Measurements from ENCODE around the gene SERPINH1. TPM values are rescaled to one million over a fixed set of nuclear protein-coding genes. Genes with fewer than 3 reads are reported as not detected.

SERPINH1 gene
- polyA plus RNA-seq, 2 of the 4 experiments (the other 2 are of a cell fraction) = 70.7 to 162 TPM

DNA sequence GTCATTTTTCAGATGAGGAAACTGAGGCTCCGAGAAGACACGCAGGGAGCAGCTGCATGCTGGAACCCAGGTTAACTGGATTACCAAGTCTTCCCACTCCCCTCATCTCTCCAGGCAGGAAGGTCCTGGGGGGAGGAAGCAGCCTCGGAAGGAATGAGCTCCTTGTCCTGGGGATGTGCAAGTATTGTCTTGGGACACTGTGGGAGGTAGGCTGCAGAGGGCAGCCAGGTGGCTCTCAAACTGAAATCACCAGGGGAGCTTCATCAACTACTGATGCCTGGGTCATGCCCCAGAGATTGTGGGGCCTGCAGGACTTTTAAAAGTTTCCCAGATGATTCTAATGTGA lies 43.9 kb upstream of the SERPINH1 start:
- no peak for DNase-seq (ENCODE audit: low read depth in 1 of 2, low spot score in 1 of 2)
- no peak overlapping the region for H3K4me2 ChIP-seq
- 97% methylated on average over 3 of the region's 3 CpGs for WGBS (ENCODE audit: missing lambda C conversion rate)
- FAIRE-seq = no peak
- ChIA-PET POLR2A (no interaction called here), CTCF (interaction anchor here (0.9 to 17.4 kb wide), 6 partner anchors 9 to 110 kb away, joined by 3 to 432 read pairs (median 6); no protein-coding TSS in a partner anchor)
- H3K4me1 ChIP-seq = peaks cover 11% of the 10 kb centered on the region
- H3K27ac ChIP-seq = no peak overlapping the region
- no peak overlapping the region for H3K4me3 ChIP-seq
- TF ChIP-seq KDM5A (IDR thresholded peaks at IDR 0.05) = no peak
- no peak for TF ChIP-seq RARB (CRISPR knock-in tag; IDR thresholded peaks at IDR 0.05)
- TF ChIP-seq CEBPB (IDR thresholded peaks at IDR 0.05) = no peak
- no peak for TF ChIP-seq JUN (IDR thresholded peaks at IDR 0.05)
- no peak for TF ChIP-seq HOXB5 (CRISPR knock-in tag; IDR thresholded peaks at IDR 0.05)
- no peak for TF ChIP-seq MAFK (IDR thresholded peaks at IDR 0.05; ENCODE audit: partially characterized antibody)
- TF ChIP-seq PHF8 (IDR thresholded peaks at IDR 0.05; ENCODE audit: borderline replicate concordance, low read depth) = no peak
- no peak for TF ChIP-seq HOXB13 (CRISPR knock-in tag; IDR thresholded peaks at IDR 0.05; ENCODE audit: low read depth)
- no peak for TF ChIP-seq POLR2A (IDR thresholded peaks at IDR 0.05; ENCODE audit: low read length)
- TF ChIP-seq ZFP36 (IDR thresholded peaks at IDR 0.05; ENCODE audit: borderline replicate concordance, partially characterized antibody) = no peak
- no peak for TF ChIP-seq NPAS2 (CRISPR knock-in tag; IDR thresholded peaks at IDR 0.05; ENCODE audit: borderline replicate concordance)
- TF ChIP-seq, protein P1, sequence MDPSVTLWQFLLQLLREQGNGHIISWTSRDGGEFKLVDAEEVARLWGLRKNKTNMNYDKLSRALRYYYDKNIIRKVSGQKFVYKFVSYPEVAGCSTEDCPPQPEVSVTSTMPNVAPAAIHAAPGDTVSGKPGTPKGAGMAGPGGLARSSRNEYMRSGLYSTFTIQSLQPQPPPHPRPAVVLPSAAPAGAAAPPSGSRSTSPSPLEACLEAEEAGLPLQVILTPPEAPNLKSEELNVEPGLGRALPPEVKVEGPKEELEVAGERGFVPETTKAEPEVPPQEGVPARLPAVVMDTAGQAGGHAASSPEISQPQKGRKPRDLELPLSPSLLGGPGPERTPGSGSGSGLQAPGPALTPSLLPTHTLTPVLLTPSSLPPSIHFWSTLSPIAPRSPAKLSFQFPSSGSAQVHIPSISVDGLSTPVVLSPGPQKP (IDR thresholded peaks at IDR 0.05; ENCODE audit: low read depth, low read length) = no peak
- H3K9me3 ChIP-seq = no peaks in the 10 kb centered on the region
- no peak for ATAC-seq

DNA sequence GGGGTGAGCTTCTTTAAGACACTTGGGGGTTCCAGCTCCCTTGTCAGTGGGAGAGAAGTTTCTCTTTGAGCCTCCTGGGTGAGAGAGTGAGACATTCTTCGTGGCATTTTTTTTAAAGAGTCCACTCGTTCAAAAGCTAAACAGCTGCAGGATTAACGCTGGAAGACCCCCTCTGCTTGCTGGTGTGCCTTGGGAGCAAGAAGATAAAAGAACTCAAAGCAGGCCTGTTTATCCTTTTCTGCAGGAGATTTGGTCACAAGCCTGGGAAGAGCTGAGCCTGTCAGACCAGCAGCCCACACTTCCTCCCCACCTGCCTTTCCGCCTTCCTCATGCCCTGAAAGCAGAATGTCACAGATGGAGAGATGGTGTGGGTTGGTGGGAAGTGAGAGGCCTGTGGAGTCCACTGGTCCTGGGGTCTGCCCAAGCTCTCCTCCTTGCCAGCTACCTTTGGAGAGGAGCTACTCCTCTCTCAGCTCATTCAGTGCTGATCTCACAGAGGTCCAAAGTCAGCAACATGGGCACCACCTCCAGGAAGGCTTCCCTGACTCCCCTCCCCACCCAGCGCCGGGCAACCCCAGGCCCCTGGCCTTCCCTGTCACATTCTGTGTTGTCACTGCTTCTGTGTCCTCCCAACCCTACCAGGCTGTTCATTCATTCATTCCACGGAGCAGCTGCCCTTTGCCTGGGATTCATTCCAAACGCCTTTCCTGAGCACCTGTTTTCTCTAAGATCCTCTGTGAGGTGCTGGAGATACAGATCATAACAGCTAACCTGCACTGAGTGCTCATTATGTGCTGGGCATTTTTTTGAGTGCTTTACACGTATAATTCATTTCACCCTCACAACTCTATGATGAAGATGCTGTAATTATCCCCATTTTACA lies 43.0 kb upstream of the SERPINH1 start:
- no peak for DNase-seq (ENCODE audit: low read depth in 1 of 2, low spot score in 1 of 2)
- no peak for ATAC-seq
- Histone ChIP-seq H3K9me3 (no peaks in the 10 kb centered on the region), H3K4me2 (no peak overlapping the region), H3K27ac (no peak overlapping the region; a peak in 1 of 6 replicates), H3K4me1 (peaks cover 4% of the 10 kb centered on the region), H3K4me3 (no peak overlapping the region)
- TF ChIP-seq ZFP36 (IDR thresholded peaks at IDR 0.05; ENCODE audit: borderline replicate concordance, partially characterized antibody) (peak; percentile 56), RARB (CRISPR knock-in tag; IDR thresholded peaks at IDR 0.05) (no peak)
- FAIRE-seq = no peak
- 62% methylated on average over 9 of the region's 9 CpGs for WGBS (ENCODE audit: missing lambda C conversion rate)
- ChIA-PET POLR2A (no interaction called here), CTCF (interaction anchor here (0.7 to 17.4 kb wide), 12 partner anchors 8 to 130 kb away, joined by 3 to 432 read pairs (median 4); no protein-coding TSS in a partner anchor)

DNA sequence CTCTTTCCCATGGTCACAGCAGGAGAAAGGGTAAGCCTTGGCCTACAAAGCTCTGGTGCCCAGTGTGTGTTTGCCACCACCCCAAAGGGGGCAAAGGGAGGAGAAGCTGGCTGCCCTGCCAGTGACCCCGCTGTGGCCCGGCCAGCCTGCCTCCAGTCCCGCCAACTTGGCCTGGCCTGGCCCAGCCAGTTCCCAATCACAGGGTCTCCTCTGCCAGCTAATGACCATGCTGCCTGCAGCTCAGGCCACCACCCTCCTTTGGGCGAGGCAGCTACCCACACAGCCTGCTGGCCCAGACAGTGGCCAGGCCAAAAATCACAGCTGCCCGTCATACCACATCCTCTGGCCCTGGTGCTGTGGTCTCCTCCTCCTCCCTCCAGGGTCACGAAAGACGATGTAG lies 41.4 kb upstream of the SERPINH1 start:
- TF ChIP-seq ZSCAN20 (CRISPR knock-in tag; IDR thresholded peaks at IDR 0.05) = no peak
- no peak for TF ChIP-seq EHMT2 (IDR thresholded peaks at IDR 0.05; ENCODE audit: low read depth)
- no peak for TF ChIP-seq FOSB (CRISPR knock-in tag; IDR thresholded peaks at IDR 0.05)
- no peak for TF ChIP-seq POLR2AphosphoS2 (conservative IDR thresholded peaks at IDR 0.05; ENCODE audit: low read length)
- TF ChIP-seq, protein P2, sequence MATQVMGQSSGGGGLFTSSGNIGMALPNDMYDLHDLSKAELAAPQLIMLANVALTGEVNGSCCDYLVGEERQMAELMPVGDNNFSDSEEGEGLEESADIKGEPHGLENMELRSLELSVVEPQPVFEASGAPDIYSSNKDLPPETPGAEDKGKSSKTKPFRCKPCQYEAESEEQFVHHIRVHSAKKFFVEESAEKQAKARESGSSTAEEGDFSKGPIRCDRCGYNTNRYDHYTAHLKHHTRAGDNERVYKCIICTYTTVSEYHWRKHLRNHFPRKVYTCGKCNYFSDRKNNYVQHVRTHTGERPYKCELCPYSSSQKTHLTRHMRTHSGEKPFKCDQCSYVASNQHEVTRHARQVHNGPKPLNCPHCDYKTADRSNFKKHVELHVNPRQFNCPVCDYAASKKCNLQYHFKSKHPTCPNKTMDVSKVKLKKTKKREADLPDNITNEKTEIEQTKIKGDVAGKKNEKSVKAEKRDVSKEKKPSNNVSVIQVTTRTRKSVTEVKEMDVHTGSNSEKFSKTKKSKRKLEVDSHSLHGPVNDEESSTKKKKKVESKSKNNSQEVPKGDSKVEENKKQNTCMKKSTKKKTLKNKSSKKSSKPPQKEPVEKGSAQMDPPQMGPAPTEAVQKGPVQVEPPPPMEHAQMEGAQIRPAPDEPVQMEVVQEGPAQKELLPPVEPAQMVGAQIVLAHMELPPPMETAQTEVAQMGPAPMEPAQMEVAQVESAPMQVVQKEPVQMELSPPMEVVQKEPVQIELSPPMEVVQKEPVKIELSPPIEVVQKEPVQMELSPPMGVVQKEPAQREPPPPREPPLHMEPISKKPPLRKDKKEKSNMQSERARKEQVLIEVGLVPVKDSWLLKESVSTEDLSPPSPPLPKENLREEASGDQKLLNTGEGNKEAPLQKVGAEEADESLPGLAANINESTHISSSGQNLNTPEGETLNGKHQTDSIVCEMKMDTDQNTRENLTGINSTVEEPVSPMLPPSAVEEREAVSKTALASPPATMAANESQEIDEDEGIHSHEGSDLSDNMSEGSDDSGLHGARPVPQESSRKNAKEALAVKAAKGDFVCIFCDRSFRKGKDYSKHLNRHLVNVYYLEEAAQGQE (IDR thresholded peaks at IDR 0.05) = no peak
- TF ChIP-seq BHLHE40 (IDR thresholded peaks at IDR 0.05; ENCODE audit: low read depth, low read length) = no peak
- no peak for TF ChIP-seq HOXA7 (CRISPR knock-in tag; IDR thresholded peaks at IDR 0.05)
- no peak for DNase-seq (ENCODE audit: low read depth in 1 of 2, low spot score in 1 of 2)
- Histone ChIP-seq H3K27ac (no peak overlapping the region), H3K4me1 (peaks cover 11% of the 10 kb centered on the region), H3K4me2 (no peak overlapping the region), H3K9me3 (no peaks in the 10 kb centered on the region), H3K4me3 (no peak overlapping the region)
- no peak for ATAC-seq
- no peak for FAIRE-seq
- POLR2A ChIA-PET = no interaction called here
- CTCF ChIA-PET = interaction anchor here (0.9 to 17.4 kb wide), 8 partner anchors 11 to 241 kb away, joined by 3 to 432 read pairs (median 6); no protein-coding TSS in a partner anchor
- WGBS (ENCODE audit: missing lambda C conversion rate) = 92% methylated on average over 5 of the region's 7 CpGs
